Raji (cell line): ENCODE measurements around the gene WRAP73.

Source experiments
- POLR2A ChIP-seq: IDR thresholded peaks from 2 replicates; pipeline ENCODE4 v1.6.1; 2011; ENCODE audit warnings: low read depth, low read length, control low read depth; ENCODE audit not compliant: insufficient read depth

Gene WRAP73

DNA sequence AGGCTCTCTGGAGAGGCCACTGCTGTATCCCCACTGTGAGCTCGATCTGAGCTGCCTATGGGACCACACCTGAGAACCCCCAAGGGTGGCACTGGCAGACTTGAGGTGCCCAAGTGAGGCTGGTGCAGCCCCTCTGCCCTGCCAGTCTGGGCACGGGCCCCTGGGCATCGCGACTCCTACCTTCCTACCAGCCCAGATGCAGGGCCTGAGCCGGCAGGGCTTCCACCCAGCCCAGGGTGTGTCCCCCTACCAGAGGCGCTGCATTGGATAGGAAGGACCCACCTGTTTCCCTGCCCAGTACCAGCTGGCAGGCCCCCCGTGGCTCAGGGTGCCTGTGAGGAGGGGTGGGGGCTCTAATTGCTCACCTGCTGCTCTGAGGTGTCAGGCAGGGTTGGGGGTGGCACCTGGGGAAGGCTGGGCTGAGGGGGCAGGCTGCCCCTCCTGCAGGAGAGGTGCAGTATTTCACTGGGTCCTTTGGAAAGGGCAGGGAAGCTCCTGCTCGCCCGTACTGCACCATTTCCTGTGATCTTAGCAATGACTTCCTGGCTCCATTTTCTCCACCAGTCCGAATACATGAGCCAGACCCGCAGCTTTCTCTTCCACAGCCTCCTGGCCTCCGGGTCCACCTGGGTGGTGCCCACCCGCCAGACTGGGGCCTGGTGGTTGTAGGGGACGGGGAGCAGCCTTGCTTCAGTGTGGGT lies 14.2 kb upstream of the WRAP73 start:
- no peak for TF ChIP-seq POLR2A

DNA sequence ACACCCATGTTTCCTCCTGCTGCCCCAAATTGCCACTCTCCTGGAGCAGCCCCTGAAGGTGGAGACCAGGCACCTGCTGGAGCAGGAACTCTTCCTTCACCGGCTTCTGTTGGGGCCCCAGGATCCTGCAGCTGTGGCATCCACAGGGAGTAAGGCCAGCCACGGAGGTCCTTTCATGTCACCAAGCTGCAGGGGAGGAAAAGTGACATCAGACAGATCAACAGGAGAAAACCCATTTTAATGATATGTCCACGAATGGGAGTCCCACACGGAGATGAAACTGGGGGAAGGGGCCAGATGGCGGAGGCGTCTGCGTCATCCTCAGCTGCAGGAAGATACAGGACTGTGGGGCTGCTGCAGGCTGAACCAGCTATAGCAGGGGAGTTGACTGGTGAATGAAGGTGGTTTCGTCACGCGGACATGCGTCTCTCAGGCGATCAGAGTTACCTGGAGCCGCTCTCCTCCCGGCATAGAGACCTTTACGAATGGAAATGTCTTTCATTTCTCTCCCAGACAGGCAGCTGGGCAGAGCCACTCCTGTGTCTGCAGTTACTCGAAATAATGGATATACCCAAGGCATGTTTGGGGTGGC lies 12.3 kb upstream of the WRAP73 start:
- no peak for TF ChIP-seq POLR2A

DNA sequence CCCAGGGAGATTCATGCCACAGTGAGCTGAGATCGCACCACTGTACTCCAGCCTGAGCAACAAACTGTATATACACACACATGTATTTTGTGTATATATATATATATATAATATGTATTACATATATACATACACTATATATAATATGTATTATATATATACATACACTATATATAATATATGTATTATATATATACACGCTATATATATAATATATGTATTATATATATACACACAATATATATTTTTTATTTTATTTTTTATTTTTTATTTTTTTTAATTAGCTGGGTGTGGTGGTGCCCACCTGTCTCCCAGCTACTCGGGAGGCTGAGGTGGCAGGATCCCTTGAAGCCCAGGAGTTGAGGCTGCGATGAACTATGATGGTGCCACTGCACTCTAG lies 11.7 kb upstream of the WRAP73 start:
- no peak for TF ChIP-seq POLR2A

DNA sequence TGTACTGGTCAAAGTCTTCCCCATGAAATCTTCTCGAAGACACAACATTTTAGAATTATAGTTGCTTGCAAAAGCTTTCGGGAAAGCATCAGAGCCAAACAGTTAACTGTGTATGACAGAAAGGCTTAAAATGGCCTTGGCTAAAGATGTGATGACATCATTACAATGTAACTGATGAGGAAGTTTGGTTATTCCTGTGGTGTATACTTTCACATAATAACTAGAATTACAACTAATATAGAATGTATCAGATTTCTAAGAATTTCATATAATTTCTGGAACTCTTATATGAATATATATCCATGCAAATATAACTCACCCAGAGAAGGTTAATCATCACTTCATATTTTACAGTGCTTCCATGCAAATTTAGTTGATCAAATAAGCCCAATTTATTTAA lies 10.8 kb upstream of the WRAP73 start:
- TF ChIP-seq POLR2A: no peak

DNA sequence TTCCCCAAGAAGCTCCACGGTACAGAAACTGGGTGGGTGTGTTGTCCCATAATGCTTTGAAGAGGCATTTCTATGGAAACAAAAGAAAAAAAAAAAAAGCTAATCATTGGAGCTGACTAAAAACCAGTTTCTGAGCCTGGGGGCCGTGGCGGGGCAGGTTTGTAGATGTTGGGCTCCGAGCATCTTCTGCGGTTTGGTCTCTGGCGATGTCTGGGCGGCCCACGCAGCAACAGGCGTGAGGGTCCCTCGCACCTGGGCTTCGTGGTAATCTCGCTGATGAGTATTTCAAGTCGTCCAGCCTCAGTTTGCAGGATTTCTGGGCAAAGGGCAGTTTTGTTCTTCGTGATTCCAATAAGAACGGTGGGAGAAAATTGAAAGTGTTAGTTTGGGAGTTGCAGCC lies 9.2 kb upstream of the WRAP73 start:
- no peak for TF ChIP-seq POLR2A

DNA sequence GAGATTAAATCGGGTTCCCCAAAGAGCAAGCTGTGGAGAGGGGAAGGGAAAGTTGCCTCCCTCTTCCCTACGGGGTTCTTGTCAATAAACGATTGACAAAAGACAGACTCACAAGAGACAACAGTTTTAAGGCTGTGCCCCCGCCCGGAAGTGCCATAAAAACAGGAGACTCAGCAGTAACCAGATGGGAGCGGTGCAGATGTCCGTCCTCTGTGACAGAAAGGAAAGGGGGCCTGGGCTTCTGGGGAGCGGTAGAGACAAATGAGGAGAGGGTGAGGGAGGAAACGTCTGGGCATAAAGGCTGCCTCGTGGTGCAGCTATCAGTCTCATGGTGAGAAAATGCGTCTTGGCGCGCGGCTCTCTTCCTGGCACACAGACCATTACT lies 8.3 kb upstream of the WRAP73 start:
- no peak for TF ChIP-seq POLR2A

DNA sequence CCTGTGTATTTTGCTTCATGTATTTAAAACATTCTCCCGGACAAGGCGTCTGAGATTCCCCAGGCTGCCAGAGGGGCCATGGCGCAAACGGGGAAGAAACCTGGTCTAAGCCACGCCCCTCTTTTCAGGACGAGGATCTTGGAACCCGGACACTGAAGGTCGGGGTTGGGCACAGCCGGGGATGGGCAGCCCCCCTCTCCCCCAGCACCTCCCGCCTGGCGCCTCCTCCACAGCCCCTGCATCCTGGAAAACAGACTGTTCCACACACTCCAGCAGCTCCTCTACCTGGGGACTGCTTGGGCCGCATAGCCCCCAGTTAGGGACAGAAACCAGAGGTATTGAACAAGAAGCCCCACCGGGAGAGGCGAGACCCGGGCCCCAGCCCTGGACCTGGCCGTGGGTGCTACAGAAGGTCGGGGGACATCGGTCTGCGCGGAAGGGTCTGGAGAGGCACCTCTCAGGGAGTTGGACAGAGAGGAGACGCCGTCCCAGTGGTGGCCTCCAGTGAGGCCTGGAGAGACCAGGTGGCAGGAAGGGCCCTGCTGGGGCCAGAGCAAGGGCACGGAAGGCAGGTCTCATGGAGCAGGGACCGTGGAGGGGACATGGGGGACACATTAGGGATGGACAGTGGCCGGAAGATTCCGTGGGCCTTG lies 7.8 kb upstream of the WRAP73 start:
- no peak for TF ChIP-seq POLR2A

DNA sequence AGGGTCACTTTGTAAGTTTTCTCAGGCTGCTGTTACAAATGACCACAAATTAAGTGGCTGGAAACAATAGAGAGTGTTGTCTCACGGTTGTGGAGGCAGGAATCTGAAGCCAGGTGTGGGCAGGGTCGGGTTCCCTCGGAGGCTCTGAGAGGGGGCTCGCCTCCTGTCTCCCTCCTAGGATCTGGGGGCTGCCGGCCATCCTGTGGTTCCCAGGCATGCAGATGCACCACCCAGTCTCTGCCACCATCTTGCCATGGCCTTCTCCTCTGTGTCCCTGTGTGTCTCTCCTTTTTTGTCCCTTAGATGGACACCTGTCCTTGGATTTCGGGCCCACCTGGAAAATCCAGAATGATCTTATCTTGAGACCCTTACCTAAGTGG lies 7.2 kb upstream of the WRAP73 start:
- TF ChIP-seq POLR2A: no peak

DNA sequence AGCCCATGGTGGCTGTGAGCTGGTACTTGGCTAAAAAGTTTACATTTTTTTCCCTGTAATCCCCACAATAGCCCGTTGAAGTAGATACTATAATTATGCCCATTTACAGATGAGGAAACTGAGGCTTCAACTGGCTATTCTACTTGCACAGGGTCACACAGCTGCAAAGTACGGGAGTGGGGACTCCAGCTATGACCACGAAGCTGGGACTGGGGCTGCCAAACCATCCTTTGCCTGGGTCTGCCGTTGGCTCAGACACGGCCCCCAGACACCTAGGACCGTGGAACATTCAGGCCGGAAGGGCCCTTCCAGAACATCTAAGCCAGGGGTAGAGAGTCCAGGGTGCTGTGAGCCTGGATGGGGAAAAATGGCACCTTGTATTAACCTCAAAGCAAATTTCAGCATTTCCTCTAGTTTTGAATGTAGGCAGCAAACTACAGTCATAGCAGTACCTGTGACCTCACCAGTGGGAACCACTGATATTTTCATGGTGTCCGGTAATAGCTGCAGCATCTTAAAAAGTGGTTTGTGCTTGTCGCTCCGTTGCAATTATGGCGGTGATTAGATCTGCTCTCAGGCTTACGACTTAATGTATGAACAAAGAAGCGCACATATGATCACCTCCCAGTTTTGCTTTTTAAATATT lies 6.7 kb upstream of the WRAP73 start:
- TF ChIP-seq POLR2A: no peak

DNA sequence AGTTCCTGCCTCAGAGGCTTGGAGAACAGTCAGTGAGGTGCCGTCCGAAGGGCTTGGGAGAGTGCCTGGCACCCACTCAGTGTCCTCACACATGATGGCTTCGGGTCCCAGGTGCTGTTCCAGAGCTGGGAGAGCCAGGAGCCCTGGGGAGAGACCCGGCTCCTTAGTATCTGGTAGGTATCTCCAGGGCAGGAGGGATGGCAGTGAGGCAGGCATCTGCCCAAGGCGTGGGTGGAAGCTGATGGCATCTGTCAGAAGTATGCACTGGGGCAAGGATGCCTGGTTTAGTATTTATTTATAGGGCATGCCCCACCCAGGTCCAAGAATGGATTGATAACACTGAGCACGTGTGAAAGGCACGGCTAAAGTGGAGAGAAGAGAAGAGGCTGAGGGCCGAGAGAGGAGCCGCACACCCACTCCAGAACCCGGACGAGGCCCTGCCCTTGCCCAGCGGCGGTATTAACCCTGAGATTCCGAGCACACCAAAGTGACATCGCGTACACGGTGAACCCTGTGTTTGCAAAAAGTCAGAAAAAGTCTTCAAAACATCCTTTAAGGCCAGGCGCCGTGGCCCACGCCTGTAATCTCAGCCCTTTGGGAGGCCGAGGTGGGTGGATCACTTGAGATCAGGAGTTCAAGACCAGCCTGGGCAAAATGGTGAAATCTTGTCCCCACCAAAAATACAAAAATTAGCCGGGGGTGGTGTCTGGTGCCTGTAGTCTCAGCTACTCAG lies 4.8 kb upstream of the WRAP73 start:
- no peak for TF ChIP-seq POLR2A

DNA sequence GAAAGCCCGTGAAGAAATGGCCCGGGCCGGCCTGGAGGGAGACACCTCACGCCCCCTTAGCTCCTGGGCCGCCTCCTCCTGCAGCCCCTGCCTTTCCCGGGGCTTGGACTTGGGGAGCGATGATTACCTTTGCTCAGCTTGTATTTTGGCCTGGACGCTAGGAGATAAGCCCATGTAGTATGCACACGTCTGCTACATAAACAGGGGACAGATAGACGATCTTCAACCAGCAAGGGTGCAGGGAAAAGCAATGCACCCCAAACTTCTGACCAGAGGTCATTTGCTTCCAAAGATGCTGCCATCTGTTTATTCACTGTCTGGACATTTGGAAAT lies 3.3 kb upstream of the WRAP73 start:
- no peak for TF ChIP-seq POLR2A

DNA sequence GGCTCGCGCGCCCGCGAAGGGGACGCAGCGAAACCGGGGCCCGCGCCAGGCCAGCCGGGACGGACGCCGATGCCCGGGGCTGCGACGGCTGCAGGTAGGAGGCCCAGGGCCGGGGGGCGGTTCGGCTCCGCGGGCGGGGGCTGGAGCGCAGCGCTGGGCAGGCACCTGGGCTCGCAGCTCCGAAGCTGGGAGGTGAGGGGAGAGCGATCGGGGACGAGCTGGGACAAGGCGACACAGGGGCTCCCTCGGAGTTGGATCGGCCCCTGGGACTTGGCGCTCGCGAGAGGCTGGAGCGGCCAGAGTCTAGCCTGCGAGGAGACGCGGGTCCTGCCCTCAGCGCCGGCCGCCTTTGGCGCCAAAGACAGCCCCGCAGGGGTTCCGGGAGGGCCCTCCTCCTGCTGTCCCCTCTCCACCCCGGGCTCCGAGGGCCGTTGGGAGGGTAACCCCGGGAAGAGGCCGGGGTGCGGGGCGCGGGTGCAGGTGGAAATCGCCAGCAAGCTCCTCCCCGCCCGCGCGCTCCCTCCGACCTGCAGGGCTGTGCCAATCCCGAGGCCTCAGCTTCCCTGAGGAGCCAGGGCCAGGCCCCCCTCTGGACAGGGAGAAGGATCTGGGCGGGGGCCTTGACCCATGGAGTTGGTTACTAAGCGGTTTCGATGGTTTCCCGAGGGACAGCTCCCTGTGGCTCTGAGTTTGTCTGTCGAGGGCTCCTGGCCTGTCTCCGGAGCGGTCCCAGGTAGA lies 2.8 kb upstream of the WRAP73 start:
- TF ChIP-seq POLR2A: no peak

DNA sequence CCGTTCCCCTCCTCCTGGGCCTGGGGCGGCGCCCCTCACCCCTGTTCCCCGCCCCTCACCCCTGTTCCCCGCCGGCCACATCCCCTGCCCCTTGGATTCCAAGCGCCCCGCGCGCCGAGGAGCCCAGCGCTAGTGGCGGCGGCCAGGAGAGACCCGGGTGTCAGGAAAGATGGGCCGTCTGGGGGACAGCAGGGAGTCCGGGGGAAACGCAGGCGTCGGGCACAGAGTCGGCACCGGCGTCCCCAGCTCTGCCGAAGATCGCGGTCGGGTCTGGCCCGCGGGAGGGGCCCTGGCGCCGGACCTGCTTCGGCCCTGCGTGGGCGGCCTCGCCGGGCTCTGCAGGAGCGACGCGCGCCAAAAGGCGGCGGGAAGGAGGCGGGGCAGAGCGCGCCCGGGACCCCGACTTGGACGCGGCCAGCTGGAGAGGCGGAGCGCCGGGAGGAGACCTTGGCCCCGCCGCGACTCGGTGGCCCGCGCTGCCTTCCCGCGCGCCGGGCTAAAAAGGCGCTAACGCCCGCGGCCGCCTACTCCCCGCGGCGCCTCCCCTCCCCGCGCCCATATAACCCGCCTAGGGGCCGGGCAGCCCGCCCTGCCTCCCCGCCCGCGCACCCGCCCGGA lies 2.1 kb upstream of the WRAP73 start, which contains the start of gene TP73:
Gene TP73, plus strand, starts transcription at position 587 of the 618 bp plus-strand sequence. CDS start 29,850 bp downstream, outside the sequence.
- 0 out of 2 replicates have a peak, but pooled peaks have one; percentile 28 for TF ChIP-seq POLR2A
